NCI-H1694 (cell line): ENCODE measurements around the gene DHRSX.
"Not testable (repeated sequence)": the region's sequence is repeated elsewhere in the genome, so short reads cannot be mapped to it uniquely, and the experiment has no call there.

ENCODE experiments used
- DNase-seq: peaks from one replicate; lab custom pipeline; 2025; lab: John Stamatoyannopoulos, UW

The DHRSX gene

GRCh38 chrX:2497961-2498780 lies 2.6 kb downstream of the DHRSX start:
- DNase-seq, result no peak

GRCh38 chrX:2495595-2495994 lies 5.2 kb downstream of the DHRSX start:
- DNase-seq, result no peak

GRCh38 chrX:2492531-2493218 lies 8.1 kb downstream of the DHRSX start:
- DNase-seq, result no peak

- no peak for DNase-seq
Observed at GRCh38 chrX:2490634-2491033, 10.1 kb downstream of the DHRSX start.

GRCh38 chrX:2489446-2490445 lies 11.0 kb downstream of the DHRSX start:
- DNase-seq, result no peak

- no peak for DNase-seq
Observed at GRCh38 chrX:2488621-2489285, 12.0 kb downstream of the DHRSX start.

GRCh38 chrX:2487366-2487765 lies 13.4 kb downstream of the DHRSX start:
- no peak for DNase-seq

GRCh38 chrX:2486476-2487133 lies 14.2 kb downstream of the DHRSX start:
- DNase-seq, result no peak

- DNase-seq, result no peak
Observed at GRCh38 chrX:2485789-2486345, 14.9 kb downstream of the DHRSX start.

- no peak for DNase-seq
Observed at GRCh38 chrX:2484721-2485648, 15.8 kb downstream of the DHRSX start.

GRCh38 chrX:2484256-2484655 lies 16.5 kb downstream of the DHRSX start:
- no peak for DNase-seq

GRCh38 chrX:2483398-2484060 lies 17.2 kb downstream of the DHRSX start:
- no peak for DNase-seq

GRCh38 chrX:2481597-2481996 lies 19.2 kb downstream of the DHRSX start:
- not testable (repeated sequence) for DNase-seq

GRCh38 chrX:2479982-2480381 lies 20.8 kb downstream of the DHRSX start:
- not testable (repeated sequence) for DNase-seq

- DNase-seq, result no peak
Observed at GRCh38 chrX:2479420-2479780, 21.4 kb downstream of the DHRSX start.

GRCh38 chrX:2478546-2479419 lies 22.0 kb downstream of the DHRSX start:
- DNase-seq, result no peak

GRCh38 chrX:2477313-2477712 lies 23.5 kb downstream of the DHRSX start:
- not testable (repeated sequence) for DNase-seq
